Superior temporal gyrus (tissue), 1 donor: ENCODE data around the gene CTNNAL1.

ENCODE experiments used
- DNase-seq: peaks from one replicate; pipeline ENCODE4 v3.0.0-alpha.2; 2016; ENCODE audit errors: extremely low spot score

The CTNNAL1 gene

GRCh38 chr9:109027176-109027575 lies 13.9 kb upstream of the CTNNAL1 start:
- no peak for DNase-seq

DNA sequence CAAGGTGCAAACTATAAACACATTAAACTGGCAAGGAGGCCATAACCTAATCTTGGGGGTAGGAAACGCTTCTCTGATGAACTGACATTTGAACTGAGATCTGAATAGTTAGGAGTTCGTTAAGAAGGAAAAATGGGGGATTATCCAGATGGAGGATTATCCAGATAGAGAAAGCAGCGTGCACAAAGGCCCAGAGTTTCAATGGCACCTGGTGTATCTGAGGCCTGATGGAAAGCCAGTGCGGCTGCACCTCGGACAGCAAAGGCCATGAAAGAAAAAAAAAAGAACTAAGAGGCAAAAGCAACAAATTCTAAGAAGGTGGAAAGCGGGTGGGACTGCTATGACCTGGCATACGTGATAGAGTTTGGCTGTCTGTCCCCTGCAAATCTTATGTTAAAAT lies 13.0 kb upstream of the CTNNAL1 start:
- DNase-seq: no peak

- no peak for DNase-seq
Measured at GRCh38 chr9:109022873-109023272, 9.6 kb upstream of the CTNNAL1 start.

- DNase-seq: no peak
Measured at GRCh38 chr9:109020581-109021511, 7.5 kb upstream of the CTNNAL1 start.

- no peak for DNase-seq
Measured at GRCh38 chr9:109020113-109020512, 6.8 kb upstream of the CTNNAL1 start.

- no peak for DNase-seq
Measured at GRCh38 chr9:109019420-109019819, 6.1 kb upstream of the CTNNAL1 start.

GRCh38 chr9:109017493-109017892 lies 4.2 kb upstream of the CTNNAL1 start:
- no peak for DNase-seq

GRCh38 chr9:109017061-109017460 lies 3.8 kb upstream of the CTNNAL1 start:
- DNase-seq: no peak

DNA sequence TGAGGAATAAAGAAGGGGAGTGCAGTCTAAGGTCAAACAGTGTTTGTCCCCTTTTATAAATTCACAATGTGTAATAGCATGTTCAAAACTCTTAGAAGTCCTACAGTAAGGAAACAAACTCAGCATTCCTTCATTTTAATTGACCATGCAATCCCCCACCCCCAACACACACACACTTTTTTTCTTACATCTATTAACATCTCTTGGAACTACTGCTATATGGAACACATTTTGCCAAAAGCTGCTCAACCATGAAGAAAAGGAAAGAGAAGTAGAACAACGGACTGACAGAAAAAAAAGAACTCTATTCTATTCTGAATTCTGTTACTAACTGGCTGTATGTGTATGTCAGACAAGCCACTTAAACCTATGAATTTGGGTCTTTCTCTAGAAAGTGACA lies 2.8 kb upstream of the CTNNAL1 start:
- DNase-seq: no peak

- DNase-seq: no peak
Measured at GRCh38 chr9:109014608-109015280, 1.4 kb upstream of the CTNNAL1 start.

DNA sequence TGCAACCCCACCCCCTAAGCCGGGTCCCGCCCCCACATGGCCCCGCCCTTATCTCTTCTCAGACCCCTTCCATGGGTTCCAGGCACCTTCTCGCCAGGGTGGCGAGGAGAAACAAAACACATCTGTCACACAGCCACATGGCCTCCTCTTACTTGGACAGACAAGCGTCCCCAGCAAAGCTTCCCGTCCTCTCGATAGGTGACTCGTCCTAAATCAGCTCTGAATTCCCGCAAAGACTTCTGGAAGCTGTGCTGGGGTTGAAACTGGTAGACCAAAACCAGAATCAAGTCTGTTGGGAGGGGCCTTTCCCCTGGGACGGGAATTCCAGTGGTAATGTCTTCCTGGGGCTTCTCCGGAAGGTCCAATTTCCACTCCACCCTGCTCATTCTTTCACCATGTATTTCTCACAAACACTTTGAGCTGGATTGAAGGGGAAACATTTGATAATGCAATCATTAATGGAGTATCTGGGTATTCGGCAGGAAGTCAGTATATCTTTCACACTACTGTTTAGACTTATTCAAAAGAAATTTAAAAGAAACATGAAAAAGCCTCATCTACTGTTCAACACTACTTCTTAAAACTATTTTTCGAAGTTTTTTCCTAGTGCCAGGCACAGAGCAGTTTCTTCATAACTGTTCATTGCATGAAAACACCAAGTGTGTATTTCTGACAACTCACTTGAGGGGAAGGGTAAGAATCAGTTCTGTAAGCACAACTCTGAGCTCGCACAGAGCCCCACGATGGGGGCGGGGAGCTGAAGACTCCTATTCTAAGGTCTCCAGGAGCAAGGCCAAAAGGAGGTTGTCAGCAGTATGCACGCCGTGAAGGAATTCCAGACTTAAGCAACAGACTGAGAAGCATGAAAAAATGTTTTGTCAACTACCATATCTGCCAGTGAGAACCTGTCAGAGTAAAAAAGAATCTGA lies 644 bp upstream of the CTNNAL1 start:
- peak; percentile 72 for DNase-seq

GRCh38 chr9:109012009-109012875 lies 1.1 kb downstream of the CTNNAL1 start:
- peak; percentile 77 for DNase-seq

GRCh38 chr9:109011231-109011671 lies 2.0 kb downstream of the CTNNAL1 start:
- DNase-seq: no peak

DNA sequence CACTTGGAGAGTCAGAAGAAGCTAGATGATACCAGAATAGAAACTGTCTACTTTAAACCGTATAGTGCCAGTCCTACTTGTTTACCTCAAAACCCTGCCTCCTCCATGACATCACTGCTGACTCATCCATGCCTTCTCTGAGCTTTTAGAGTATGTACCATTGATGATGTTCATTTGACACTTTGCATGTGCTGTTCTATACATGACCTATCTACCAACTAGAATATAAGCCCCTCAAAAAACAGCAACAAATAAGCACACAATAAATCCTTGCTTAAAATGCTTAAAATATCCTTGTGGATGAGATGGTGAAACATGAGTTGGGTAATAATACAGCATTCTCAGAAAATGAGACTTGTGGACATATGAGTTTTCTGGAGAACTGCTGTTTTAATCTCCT lies 2.6 kb downstream of the CTNNAL1 start:
- DNase-seq: peak; percentile 34

- DNase-seq: no peak
Measured at GRCh38 chr9:109005678-109006077, 7.6 kb downstream of the CTNNAL1 start.

GRCh38 chr9:109003116-109003515 lies 10.2 kb downstream of the CTNNAL1 start:
- no peak for DNase-seq

DNA sequence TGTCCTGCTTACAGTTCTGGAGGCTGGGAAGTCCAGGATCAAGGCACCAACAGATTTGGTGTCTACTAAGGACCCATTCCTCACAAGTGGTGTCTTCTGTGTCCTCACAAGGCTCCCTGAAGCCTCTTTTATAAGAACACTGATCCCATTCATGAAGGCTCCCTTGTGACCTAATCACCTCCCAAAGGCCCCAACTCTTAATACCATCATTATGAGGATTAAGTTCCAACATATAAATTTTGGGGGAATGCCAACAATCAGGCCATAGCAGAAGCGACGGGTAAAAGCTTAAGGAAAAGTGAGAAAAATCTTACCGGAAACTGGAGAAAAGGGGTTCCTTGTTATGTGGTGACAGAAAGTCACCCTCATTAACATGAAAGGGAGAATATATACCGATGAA lies 11.2 kb downstream of the CTNNAL1 start:
- DNase-seq: no peak

- DNase-seq: no peak
Measured at GRCh38 chr9:109001275-109001676, 12.0 kb downstream of the CTNNAL1 start.

GRCh38 chr9:108997112-108997511 lies 16.2 kb downstream of the CTNNAL1 start:
- DNase-seq: no peak

DNA sequence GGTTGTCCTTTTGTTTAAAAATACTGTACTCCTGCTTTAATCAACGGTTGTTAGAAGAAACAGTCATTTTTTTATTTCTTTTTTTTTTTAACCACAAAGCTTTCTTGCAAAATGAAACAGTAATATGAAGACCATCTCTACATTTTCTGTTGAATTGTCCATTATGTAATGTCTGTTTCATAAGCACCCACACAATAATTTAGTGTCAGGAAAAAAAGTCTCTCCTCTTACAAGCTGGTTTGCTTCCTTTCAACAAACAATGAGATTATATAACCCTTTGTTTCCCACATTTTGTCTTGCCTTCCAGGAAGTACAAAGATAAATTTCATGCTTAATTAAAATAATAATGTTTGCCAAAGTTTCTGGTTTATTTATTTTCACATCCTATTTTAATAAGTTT lies 16.7 kb downstream of the CTNNAL1 start:
- DNase-seq: no peak

DNA sequence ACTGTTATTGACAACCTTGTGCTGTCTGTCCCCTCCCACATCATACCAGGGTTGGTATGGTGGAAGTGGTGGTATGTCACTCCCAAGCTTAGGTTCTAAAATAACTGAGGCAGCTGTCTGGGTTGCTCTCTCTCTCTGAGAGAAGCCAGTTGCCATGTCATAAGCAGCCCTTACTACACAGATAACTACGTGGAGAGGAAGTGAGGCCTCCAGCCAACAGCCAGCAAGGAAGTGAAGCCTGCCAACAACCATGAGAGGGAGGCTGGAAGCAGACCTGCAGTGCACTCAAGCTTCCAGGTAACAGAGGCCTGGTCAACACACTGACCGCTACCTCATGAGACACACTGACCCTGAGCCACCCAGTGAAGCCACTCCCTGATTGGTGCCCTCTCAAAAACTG lies 18.6 kb downstream of the CTNNAL1 start:
- DNase-seq: no peak
